ENCODE data around the gene TRIM58.

TRIM58 gene

GRCh38 chr1:247857069-247857984, at the start of gene TRIM58:
TRIM58 (plus strand) TSS chr1:247857187; CDS start chr1:247857247, 60 bp downstream.
- TF ChIP-seq GATA2 (IDR thresholded peaks at IDR 0.05; ENCODE audit: low read depth, low read length), result no peak

GRCh38 chr1:247812637-247813036, 44.4 kb upstream of the TRIM58 start:
- TF ChIP-seq GATA2 (IDR thresholded peaks at IDR 0.05; ENCODE audit: low read depth, low read length) (no peak), GATA3 (IDR thresholded peaks at IDR 0.05; ENCODE audit: low read depth, low read length) (no peak)

GRCh38 chr1:247822060-247822459, 34.9 kb upstream of the TRIM58 start:
- TF ChIP-seq GATA2 (IDR thresholded peaks at IDR 0.05; ENCODE audit: low read depth, low read length), result no peak
- TF ChIP-seq GATA3 (IDR thresholded peaks at IDR 0.05; ENCODE audit: low read depth, low read length), result no peak

- no peak for TF ChIP-seq GATA2 (IDR thresholded peaks at IDR 0.05; ENCODE audit: low read depth, low read length)
- no peak for TF ChIP-seq GATA3 (IDR thresholded peaks at IDR 0.05; ENCODE audit: low read depth, low read length)
Measured at GRCh38 chr1:247824023-247824422, 33.0 kb upstream of the TRIM58 start, which contains the start of gene OR14A16. OR14A16 (minus strand) TSS chr1:247824119; CDS start chr1:247815729, 8,390 bp downstream.

- no peak for TF ChIP-seq GATA2 (IDR thresholded peaks at IDR 0.05; ENCODE audit: low read depth, low read length)
- no peak for TF ChIP-seq GATA3 (IDR thresholded peaks at IDR 0.05; ENCODE audit: low read depth, low read length)
Measured at GRCh38 chr1:247825362-247825761, 31.6 kb upstream of the TRIM58 start.

GRCh38 chr1:247829656-247830055, 27.3 kb upstream of the TRIM58 start:
- no peak for TF ChIP-seq GATA3 (IDR thresholded peaks at IDR 0.05; ENCODE audit: low read depth, low read length)
- no peak for TF ChIP-seq GATA2 (IDR thresholded peaks at IDR 0.05; ENCODE audit: low read depth, low read length)

GRCh38 chr1:247833601-247834000, 23.4 kb upstream of the TRIM58 start:
- TF ChIP-seq GATA2 (IDR thresholded peaks at IDR 0.05; ENCODE audit: low read depth, low read length), result no peak
- TF ChIP-seq GATA3 (IDR thresholded peaks at IDR 0.05; ENCODE audit: low read depth, low read length), result no peak

- no peak for TF ChIP-seq GATA3 (IDR thresholded peaks at IDR 0.05; ENCODE audit: low read depth, low read length)
- no peak for TF ChIP-seq GATA2 (IDR thresholded peaks at IDR 0.05; ENCODE audit: low read depth, low read length)
Measured at GRCh38 chr1:247840818-247841217, 16.2 kb upstream of the TRIM58 start.

GRCh38 chr1:247841796-247842195, 15.2 kb upstream of the TRIM58 start, which contains the start of gene OR11L1:
OR11L1 (minus strand) TSS chr1:247841896; CDS start chr1:247841896, 0 bp downstream.
- TF ChIP-seq GATA3 (IDR thresholded peaks at IDR 0.05; ENCODE audit: low read depth, low read length), result no peak
- TF ChIP-seq GATA2 (IDR thresholded peaks at IDR 0.05; ENCODE audit: low read depth, low read length), result no peak

- no peak for TF ChIP-seq GATA3 (IDR thresholded peaks at IDR 0.05; ENCODE audit: low read depth, low read length)
- TF ChIP-seq GATA2 (IDR thresholded peaks at IDR 0.05; ENCODE audit: low read depth, low read length), result no peak
Measured at GRCh38 chr1:247843411-247843810, 13.6 kb upstream of the TRIM58 start.

- TF ChIP-seq GATA3 (IDR thresholded peaks at IDR 0.05; ENCODE audit: low read depth, low read length) (no peak), GATA2 (IDR thresholded peaks at IDR 0.05; ENCODE audit: low read depth, low read length) (no peak)
Measured at GRCh38 chr1:247845011-247845692, 11.8 kb upstream of the TRIM58 start.

GRCh38 chr1:247845693-247846017, 11.3 kb upstream of the TRIM58 start:
- no peak for TF ChIP-seq GATA2 (IDR thresholded peaks at IDR 0.05; ENCODE audit: low read depth, low read length)
- no peak for TF ChIP-seq GATA3 (IDR thresholded peaks at IDR 0.05; ENCODE audit: low read depth, low read length)

GRCh38 chr1:247848346-247848745, 8.6 kb upstream of the TRIM58 start:
- TF ChIP-seq GATA3 (IDR thresholded peaks at IDR 0.05; ENCODE audit: low read depth, low read length) (no peak), GATA2 (IDR thresholded peaks at IDR 0.05; ENCODE audit: low read depth, low read length) (no peak)

- TF ChIP-seq GATA3 (IDR thresholded peaks at IDR 0.05; ENCODE audit: low read depth, low read length) (no peak), GATA2 (IDR thresholded peaks at IDR 0.05; ENCODE audit: low read depth, low read length) (no peak)
Measured at GRCh38 chr1:247849616-247850015, 7.4 kb upstream of the TRIM58 start.
